ENCODE measurements around the gene NINJ2.

- TF ChIP-seq CTCF (IDR thresholded peaks at IDR 0.05) (no peak), POLR2A (IDR thresholded peaks at IDR 0.05) (no peak)
Measured at GRCh38 chr12:581321-581720, 81.9 kb downstream of the NINJ2 start.
